Left kidney (tissue), 2 donors: ENCODE results near the gene FAM111A. TPM values are rescaled to one million over a fixed set of nuclear protein-coding genes. Genes with fewer than 3 reads are reported as not detected.
A peak's percentile ranks its signal among the peaks of the same experiment; 100 is the strongest.

Source experiments
- DNase-seq: peaks from one replicate; pipeline ENCODE4 v3.0.0-alpha.2; 2013
- polyA plus RNA-seq: library from polyadenylated mRNA; unstranded; fragments of 120-200 nt; gene quantifications from one replicate; pipeline ENCODE4 v1.2.1, GENCODE V29; 2013; ENCODE audit not compliant: insufficient read length

The FAM111A gene
- polyA plus RNA-seq, 1 donor: 99.3 TPM

GRCh38 chr11:59138643-59139042 lies 4.0 kb upstream of the FAM111A start:
- DNase-seq: no peak

GRCh38 chr11:59141191-59141590 lies 1.5 kb upstream of the FAM111A start:
- no peak for DNase-seq

DNA sequence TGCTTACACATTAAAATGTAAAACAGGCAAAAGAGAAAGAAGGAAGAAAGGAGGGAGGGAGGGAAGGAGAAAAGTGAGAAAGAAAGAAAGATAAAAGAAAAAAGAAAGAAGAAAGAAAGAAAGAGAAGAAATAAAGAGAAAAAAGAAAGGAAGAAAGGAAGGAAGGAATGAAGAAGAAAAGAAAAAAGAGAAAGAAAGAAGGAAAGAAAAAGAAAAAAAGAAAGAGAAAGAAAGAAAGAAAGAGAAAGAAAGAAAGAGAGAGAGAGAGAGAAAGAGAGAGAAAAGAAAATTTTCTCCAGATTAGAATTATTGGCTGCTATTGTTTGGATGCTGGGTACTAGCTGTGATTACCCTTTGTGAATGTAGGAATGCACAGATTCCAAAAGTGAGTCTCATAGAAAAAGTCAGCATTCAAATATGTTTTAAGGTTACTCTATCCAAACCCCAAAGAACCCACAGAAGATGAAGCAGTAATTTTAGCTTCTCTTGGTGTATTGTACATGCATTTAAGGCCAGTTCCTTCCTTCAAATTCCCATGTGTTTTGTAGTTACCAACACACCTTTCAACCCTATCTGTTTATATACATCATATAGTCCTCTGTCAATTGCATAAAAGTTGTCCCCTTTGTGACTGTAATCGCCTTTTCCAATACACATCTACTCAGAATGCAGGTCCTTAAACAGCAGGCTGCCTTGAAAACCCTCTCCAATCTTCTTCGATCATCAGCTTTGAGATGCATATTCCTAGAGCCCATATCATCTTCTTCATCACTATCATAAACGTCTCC lies 789 bp upstream of the FAM111A start:
- DNase-seq: no peak

DNA sequence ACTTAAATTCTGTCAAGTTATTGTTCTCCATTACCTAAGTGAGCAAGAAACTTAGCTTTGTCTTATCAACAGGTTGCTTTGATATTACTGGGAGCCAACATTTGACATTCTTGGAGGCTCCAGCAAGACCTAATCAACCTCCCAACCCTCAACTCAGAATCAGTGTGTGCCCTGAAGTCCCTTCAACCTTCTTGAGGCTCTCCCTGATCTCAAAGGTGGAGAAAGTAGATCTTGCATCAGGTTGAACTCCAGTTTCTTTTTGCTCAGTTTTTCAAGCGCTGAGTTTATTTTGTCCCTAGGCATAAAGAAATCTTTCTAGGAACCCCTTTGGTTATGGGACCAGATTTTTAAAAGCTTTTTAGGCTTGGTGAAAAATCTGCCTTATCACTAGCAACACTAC lies 1.4 kb downstream of the FAM111A start:
- DNase-seq: no peak

- DNase-seq: peak; percentile 86
Measured at GRCh38 chr11:59144579-59145345, 2.1 kb downstream of the FAM111A start.

- no peak for DNase-seq
Measured at GRCh38 chr11:59145534-59145933, 2.9 kb downstream of the FAM111A start.

DNA sequence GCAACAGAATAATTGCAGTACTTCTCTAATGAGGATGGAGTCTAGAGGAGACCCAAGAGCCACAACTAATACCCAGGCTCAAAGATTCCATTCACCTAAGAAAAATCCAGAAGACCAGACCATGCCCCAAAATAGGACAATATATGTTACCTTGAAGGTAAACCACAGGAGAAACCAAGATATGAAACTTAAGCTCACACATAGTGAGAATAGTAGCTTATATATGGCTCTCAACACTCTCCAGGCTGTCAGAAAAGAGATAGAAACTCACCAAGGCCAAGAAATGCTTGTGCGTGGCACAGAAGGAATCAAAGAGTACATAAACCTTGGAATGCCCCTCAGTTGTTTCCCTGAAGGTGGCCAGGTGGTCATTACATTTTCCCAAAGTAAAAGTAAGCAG lies 9.1 kb downstream of the FAM111A start:
- no peak for DNase-seq

DNA sequence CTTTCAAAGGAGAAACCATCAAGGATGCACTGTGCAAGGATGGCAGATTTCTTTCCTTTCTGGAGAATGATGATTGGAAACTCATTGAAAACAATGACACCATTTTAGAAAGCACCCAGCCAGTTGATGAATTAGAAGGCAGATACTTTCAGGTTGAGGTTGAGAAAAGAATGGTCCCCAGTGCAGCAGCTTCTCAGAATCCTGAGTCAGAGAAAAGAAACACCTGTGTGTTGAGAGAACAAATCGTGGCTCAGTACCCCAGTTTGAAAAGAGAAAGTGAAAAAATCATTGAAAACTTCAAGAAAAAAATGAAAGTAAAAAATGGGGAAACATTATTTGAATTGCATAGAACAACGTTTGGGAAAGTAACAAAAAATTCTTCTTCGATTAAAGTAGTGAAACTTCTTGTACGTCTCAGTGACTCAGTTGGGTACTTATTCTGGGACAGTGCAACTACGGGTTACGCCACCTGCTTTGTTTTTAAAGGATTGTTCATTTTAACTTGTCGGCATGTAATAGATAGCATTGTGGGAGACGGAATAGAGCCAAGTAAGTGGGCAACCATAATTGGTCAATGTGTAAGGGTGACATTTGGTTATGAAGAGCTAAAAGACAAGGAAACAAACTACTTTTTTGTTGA lies 9.8 kb downstream of the FAM111A start:
- DNase-seq: no peak

DNA sequence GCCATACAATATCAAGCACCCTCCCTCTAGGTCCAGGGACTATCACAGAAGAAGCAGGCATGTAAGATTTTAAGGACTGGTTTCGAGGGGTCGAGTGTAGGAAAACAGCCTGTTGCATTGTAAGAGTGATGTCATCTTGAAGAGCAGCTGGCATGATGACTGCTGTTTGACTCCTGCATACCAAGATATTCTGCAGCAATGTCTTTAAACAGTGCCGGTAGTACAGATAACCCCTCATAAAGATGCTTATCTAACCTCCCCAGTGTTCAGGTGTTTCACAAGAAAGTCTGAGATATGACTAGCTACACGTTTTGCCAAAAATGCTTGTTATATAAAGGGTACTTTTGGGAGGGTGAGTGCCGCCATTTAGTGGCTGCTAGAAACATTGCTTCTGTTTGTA lies 12.0 kb downstream of the FAM111A start:
- DNase-seq: no peak

DNA sequence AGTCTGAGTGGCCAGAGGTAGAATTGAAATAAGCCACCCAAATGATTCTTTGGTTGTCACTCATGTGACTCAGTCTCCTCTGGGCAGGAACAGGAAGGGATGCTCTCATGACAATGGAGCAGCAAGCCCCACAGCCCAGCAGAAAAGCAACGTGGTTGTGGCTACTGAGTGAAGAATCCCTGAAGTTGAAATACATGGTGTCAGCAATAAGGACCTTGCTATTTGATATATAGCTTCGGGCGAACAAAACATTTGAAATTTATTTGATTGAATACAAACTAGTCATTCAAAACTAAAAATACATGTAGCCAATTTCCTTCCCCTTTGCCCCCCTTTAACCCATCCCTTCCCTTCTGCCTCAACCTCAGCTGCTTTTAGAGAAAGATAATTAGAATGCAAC lies 14.8 kb downstream of the FAM111A start:
- DNase-seq: no peak

DNA sequence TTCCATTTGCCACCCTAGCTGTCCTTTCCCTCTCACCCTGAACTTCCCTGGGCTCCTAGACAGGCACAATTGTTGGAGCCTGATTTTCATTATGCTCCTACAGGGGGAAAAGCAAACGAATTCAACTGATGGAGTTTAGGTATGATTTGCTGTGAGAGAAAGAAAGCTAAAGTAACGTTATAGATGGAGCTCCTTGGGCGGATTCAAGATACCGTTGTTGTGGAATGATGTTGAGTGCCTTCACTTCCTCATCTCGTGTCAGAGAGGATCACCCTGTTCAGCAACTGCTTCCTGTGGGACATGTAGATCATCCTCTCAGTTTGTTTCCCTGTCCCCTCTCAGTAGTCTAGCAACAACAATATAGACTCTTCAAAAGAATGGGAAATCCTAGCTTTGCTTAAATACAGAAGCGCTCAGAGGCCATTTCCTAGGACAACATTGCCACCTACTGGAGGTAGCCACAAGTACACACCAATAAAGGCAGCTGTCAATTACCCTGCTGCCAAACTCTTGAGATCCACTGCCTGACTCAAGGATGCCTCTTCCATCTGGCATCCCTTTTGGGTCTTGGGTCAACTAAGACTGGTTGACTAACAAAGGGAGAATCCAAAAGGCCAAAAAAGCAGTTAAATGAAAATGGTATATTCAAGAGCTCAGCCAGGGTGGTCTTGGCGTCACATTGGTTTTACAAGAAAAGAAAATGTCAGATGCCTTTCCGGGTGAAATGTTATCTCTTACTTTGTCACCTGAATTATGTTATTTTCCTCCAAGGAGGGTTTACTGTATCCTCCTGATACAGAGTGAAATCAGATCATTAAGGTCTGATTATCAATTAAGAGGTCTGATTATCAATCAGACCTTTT lies 15.8 kb downstream of the FAM111A start:
- peak; percentile 79 for DNase-seq

DNA sequence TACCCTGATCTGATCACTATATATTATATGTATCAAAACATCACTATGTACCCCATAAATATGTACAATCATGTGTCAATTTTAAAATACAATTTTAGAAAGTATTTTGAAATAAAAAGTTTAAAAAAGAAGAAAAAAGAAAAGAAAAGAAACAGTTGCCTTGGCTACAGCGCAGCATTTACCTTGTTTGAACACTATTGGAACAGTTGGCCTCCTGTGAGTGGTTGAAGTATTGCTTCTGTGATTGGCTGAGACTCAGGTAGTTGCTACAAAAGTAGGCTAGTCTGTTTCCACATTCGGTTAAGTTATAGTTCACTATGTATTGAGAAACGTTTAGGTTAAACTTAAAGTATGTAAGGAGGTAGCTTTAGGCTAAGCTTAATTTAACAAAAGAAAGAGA lies 21.4 kb downstream of the FAM111A start:
- DNase-seq: no peak

DNA sequence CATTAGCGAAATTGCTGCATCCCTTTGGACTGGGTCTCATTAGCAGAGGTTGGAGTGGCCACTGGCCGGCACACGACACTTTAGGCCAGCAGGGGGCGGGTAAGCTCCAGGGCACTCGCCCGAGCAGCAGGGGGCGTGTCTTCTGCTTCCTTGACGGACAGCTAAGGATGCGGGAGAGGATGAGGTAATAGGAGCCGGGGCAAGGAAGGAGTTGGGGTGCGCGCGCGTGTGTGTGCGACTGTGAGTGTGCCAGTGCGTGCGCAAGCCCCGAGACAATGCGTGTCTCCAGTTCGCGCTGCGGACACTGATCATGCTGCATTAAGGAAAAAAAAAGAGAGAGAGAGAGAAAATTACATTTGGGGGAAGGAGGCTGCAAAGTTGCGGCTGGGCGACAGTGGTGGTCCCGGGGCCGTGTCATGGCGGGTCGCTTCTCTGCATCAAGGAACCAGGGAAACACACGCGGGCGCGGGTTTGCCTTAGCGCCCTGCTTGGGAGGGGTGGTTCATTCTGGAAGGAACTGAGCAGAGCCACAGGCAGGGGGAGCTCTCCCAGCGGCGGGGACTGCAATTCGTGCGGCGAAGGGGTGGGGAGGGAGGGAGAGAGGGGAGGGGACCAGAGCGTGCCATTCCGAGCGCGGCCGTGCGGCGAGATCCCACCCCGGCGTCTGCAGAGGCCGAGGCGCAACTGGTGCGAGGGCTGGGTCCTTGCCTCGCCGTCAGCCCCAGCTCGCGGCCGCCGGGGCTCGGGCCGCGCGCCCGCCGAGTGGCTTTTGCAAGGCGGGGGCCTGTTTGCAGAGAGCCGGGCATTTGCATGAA lies 29.1 kb downstream of the FAM111A start, which contains the start of gene DTX4:
DTX4 (plus strand) TSS at position 625 of the 815 bp plus-strand sequence. CDS start 464 bp downstream, outside the sequence.
- DNase-seq: peak; percentile 89

DNA sequence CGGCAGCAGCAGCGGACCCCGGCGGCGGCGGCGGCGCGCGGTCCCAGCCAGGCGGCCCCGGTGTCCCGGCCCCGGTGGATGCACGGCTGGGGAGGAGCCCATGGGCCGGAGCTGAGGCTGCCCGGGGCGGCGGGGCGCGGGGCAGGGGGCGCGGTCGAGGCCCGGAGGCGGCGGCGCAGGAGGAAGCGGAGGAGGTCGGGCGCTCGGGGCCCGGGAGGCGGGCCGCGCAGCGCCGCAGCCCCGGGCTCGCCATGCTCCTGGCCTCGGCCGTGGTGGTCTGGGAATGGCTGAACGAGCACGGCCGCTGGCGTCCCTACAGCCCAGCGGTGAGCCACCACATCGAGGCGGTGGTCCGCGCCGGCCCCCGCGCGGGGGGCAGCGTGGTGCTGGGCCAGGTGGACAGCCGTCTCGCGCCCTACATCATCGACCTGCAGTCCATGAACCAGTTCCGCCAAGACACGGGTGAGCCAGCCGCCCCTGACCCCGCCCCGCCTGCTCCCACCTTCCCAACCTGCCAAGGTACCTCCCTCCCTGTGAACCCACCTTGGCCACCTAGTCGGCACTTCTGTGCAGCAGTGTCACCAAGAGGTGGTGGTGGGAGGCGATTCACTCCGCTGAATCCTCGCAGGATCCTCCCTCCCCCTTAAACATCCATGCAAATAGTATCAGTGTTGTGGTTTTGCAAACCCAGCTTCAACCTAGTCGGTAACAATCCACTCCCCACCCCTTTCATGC lies 29.9 kb downstream of the FAM111A start:
- no peak for DNase-seq

DNA sequence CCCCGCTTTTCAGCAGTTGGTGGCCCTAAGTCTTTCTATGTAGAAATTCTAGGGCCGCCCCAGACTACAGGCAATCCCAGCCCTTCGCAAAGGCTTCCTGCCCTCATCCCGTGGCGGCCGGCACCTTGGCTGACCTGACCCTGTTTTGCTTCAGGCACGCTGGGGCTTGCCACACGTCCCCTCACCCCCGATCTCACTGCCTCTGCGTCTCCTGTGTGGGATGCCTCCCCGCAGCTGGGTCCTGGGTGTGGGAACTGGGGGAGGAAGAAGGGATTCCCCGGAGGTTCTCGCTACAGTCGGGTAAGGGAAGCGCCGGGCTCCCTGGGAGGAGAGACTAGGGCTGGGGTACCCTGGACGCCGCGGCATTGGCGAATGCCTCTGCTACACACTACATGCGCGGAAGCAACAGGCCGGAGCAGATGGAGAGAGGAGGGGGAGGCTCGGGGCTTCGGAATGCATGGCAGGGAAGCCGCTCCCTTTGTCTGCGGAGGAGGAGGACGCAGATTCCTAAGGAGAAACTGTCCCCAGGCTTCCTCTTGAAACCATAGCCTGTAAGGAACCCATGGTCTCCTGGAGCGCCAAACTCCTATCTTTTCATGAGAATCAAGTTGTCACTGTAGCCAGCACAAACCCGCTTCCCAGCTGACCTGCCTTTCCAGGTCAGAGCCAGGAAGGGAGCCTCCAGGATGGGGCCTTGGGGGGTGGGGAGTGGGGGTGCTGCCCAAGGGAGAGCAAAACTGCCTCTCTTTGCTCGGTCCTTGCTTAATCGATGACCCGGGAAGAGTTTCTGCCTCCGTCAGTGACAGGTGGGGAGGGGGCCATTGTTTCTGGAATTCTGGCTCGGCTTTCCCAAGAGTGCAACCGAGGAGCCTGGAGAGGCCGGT lies 30.7 kb downstream of the FAM111A start:
- peak; percentile 62 for DNase-seq

DNA sequence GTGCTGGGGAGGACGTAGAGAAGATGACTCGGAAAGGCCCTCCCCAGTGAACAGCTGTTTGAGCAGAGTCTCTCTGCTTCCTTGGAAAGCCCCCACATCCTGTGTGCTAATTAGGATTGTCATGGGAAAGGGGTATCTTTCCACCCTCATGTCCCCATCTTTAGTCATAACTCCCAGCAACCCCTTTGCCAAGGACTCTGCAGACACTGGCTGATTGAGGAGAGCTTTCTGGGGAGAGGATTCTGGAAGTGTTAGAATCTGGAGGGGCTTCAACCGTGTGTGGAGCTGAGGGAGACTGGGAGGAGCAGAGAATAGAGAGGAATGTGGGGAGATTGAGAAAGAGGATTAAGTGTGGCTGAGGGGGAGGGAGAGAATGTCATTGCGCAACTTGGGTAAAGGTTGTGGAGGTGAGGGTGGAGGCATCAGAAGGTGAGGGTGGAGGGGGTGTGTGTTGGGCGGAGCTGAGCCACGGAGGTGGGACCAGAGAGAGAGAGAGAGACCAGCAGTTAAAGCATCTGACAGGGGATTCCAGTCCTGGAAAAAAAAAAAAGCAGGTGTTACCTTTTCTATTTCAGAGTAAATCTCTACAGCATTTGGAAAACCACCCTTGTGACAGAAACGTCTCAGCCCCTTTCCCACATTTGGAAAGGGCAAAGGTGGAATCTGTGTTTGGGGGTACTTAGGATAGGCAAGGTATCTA lies 31.5 kb downstream of the FAM111A start:
- no peak for DNase-seq

- no peak for DNase-seq
Measured at GRCh38 chr11:59174664-59175033, 32.0 kb downstream of the FAM111A start.

- DNase-seq: no peak
Measured at GRCh38 chr11:59175091-59175501, 32.4 kb downstream of the FAM111A start.

DNA sequence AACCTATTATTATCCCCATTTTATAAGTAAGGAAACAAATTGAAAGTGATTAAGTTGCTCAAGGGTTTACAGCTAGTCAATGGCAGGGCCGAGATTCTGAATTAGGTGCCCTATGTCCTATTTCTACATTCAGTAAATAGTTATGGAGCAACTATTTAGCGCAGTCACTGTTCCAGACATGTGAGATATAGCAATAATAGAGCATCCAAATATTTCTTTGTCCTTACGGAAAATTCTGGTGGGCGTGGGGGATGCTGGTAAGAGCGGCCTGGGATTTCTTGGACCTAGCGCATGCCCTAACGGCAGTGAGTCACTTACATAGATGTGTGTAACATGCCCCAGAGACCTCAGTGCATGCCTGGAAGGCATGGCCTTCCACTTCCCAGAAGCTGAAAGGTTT lies 33.7 kb downstream of the FAM111A start:
- no peak for DNase-seq
